B cell (primary cell): ENCODE measurements around the gene TUFM.
"Not testable (repeated sequence)": the region's sequence is repeated elsewhere in the genome, so short reads cannot be mapped to it uniquely, and the experiment has no call there.

ENCODE experiments used
- CTCF ChIP-seq: fragments of 200-600 bp; IDR thresholded peaks from one replicate; pipeline ENCODE4 v1.8.0; 2022; ENCODE audit warnings: antibody characterized with exemption, mild to moderate bottlenecking
- EZH2 ChIP-seq: IDR thresholded peaks from 2 replicates; pipeline ENCODE4 v1.6.1; 2012; ENCODE audit warnings: borderline replicate concordance, low read depth, mild to moderate bottlenecking, moderate library complexity, low read length; ENCODE audit not compliant: insufficient read depth, poor library complexity, severe bottlenecking

GRCh38 chr16:28867646-28868045 lies 21.5 kb upstream of the TUFM start:
- TF ChIP-seq CTCF, EZH2: not testable (repeated sequence)
